ENCODE measurements around the gene TNFAIP8L3.
"Not testable (repeated sequence)": the region's sequence is repeated elsewhere in the genome, so short reads cannot be mapped to it uniquely, and the experiment has no call there.

Gene TNFAIP8L3

GRCh38 chr15:51094606-51095569, at the start of gene TNFAIP8L3:
TNFAIP8L3 (minus strand) TSS chr15:51094906; CDS start chr15:51094595, 311 bp downstream.
- DNase-seq, result no peak

GRCh38 chr15:51144021-51144532, 49.4 kb upstream of the TNFAIP8L3 start:
- no peak for DNase-seq

GRCh38 chr15:51140347-51140746, 45.6 kb upstream of the TNFAIP8L3 start:
- DNase-seq, result not testable (repeated sequence)

GRCh38 chr15:51139091-51139490, 44.4 kb upstream of the TNFAIP8L3 start:
- no peak for DNase-seq

GRCh38 chr15:51137880-51138430, 43.2 kb upstream of the TNFAIP8L3 start:
- no peak for DNase-seq

- DNase-seq, result no peak
Measured at GRCh38 chr15:51137024-51137423, 42.3 kb upstream of the TNFAIP8L3 start.

- no peak for DNase-seq
Measured at GRCh38 chr15:51135276-51135675, 40.6 kb upstream of the TNFAIP8L3 start.

GRCh38 chr15:51134416-51135199, 39.9 kb upstream of the TNFAIP8L3 start:
- DNase-seq, result no peak

- no peak for DNase-seq
Measured at GRCh38 chr15:51133140-51133765, 38.5 kb upstream of the TNFAIP8L3 start.

- no peak for DNase-seq
Measured at GRCh38 chr15:51132384-51133139, 37.9 kb upstream of the TNFAIP8L3 start.

- DNase-seq, result no peak
Measured at GRCh38 chr15:51131596-51132290, 37.0 kb upstream of the TNFAIP8L3 start.

GRCh38 chr15:51130344-51130743, 35.6 kb upstream of the TNFAIP8L3 start:
- no peak for DNase-seq

- DNase-seq, result no peak
Measured at GRCh38 chr15:51129535-51130188, 35.0 kb upstream of the TNFAIP8L3 start.

GRCh38 chr15:51128701-51129100, 34.0 kb upstream of the TNFAIP8L3 start:
- no peak for DNase-seq

- no peak for DNase-seq
Measured at GRCh38 chr15:51126842-51127241, 32.1 kb upstream of the TNFAIP8L3 start.

GRCh38 chr15:51123002-51123401, 28.3 kb upstream of the TNFAIP8L3 start:
- not testable (repeated sequence) for DNase-seq

GRCh38 chr15:51121631-51122225, 27.0 kb upstream of the TNFAIP8L3 start:
- DNase-seq, result no peak

- no peak for DNase-seq
Measured at GRCh38 chr15:51121118-51121517, 26.4 kb upstream of the TNFAIP8L3 start.

- DNase-seq, result no peak
Measured at GRCh38 chr15:51119120-51119519, 24.4 kb upstream of the TNFAIP8L3 start.

- DNase-seq, result no peak
Measured at GRCh38 chr15:51117270-51117669, 22.6 kb upstream of the TNFAIP8L3 start.

Data from activated CD4-positive, alpha-beta T cell treated with anti-CD3 and anti-CD28 coated beads for 4 hours (primary cell).